Measurements from ENCODE around the gene REXO4. TPM values are rescaled to one million over a fixed set of nuclear protein-coding genes. Genes with fewer than 3 reads are reported as not detected.

Gene REXO4
- total and polyA plus RNA-seq, 9 of the 15 experiments (the other 6 are each of a cell fraction or from before 2014, with no cell fraction given) = 3.4 to 72.9 (median 31.1) TPM

DNA sequence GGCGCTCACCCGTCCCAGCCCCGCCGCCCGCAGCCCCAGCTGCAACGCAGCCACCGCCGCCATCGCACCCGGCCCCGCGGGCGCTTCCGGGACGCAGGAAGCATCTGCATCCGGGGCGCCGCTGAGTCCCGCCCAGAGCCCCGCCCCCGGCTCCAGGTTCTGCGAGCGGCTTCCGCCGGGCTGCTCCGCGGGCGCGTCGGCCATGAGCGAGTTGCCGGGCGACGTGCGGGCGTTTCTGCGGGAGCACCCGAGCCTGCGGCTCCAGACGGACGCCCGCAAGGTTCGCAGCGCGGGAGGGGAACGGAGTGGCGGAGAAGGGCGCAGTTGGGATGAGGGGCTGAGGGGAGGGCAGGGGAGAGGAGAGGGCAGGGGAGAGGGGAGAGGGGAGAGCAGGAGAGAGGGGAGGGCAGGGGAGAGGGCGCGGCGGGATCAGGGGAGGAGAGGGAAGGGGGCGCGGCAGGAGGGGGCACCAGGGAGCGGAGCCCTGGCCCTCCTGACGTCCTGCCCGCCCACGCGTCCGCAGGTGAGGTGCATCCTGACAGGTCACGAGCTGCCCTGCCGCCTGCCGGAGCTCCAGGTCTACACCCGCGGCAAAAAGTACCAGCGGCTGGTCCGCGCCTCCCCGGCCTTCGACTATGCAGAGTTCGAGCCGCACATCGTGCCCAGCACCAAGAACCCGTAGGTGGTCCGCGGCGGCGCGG lies 61.3 kb downstream of the REXO4 start, which contains the start of the genes SURF1 and SURF2 (continued):
- TF ChIP-seq TAF15 (IDR thresholded peaks at IDR 0.05; ENCODE audit: low read depth, low read length) (no peak), NR2C1 (IDR thresholded peaks at IDR 0.05) (peak; percentile 93), NR2C1 (tag; IDR thresholded peaks at IDR 0.05) (peak; percentile 93), ADNP (tag; IDR thresholded peaks at IDR 0.05) (no peak), SMARCB1 (IDR thresholded peaks at IDR 0.05; ENCODE audit: insufficient read length, low read depth) (no peak), ZNF41 (CRISPR knock-in tag; conservative IDR thresholded peaks at IDR 0.05) (no peak), L3MBTL2 (IDR thresholded peaks at IDR 0.05) (no peak), SP1 (CRISPR knock-in tag; IDR thresholded peaks at IDR 0.05) (peak; percentile 53; the same call in 1 of the 2 replicates), CREM (IDR thresholded peaks at IDR 0.05; ENCODE audit: low read depth) (peak; percentile 74), SUPT5H (IDR thresholded peaks at IDR 0.05) (peak; percentile 84), NBN (IDR thresholded peaks at IDR 0.05; ENCODE audit: low read depth) (0 out of 2 replicates have a peak, but pooled peaks have one; percentile 60), LARP7 (IDR thresholded peaks at IDR 0.05) (peak; percentile 40; the same call in 1 of the 2 replicates), POLR2AphosphoS5 (IDR thresholded peaks at IDR 0.05; ENCODE audit: control insufficient read depth, insufficient read depth, low read depth, low read length) (peak; percentile 66; the same call in 1 of the 2 replicates), NCOA6 (IDR thresholded peaks at IDR 0.05) (no peak), CHD1 (IDR thresholded peaks at IDR 0.05; ENCODE audit: low read length) (no peak), ZEB2 (IDR thresholded peaks at IDR 0.05) (peak; percentile 82), MTA1 (IDR thresholded peaks at IDR 0.05; ENCODE audit: borderline replicate concordance) (peak; percentile 84)
- TF ChIP-seq, protein P1, sequence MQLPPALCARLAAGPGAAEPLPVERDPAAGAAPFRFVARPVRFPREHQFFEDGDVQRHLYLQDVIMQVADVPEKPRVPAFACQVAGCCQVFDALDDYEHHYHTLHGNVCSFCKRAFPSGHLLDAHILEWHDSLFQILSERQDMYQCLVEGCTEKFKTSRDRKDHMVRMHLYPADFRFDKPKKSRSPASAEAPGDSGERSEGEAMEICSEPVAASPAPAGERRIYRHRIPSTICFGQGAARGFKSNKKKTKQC (CRISPR knock-in tag; IDR thresholded peaks at IDR 0.05) = no peak
- TF ChIP-seq, protein P2, sequence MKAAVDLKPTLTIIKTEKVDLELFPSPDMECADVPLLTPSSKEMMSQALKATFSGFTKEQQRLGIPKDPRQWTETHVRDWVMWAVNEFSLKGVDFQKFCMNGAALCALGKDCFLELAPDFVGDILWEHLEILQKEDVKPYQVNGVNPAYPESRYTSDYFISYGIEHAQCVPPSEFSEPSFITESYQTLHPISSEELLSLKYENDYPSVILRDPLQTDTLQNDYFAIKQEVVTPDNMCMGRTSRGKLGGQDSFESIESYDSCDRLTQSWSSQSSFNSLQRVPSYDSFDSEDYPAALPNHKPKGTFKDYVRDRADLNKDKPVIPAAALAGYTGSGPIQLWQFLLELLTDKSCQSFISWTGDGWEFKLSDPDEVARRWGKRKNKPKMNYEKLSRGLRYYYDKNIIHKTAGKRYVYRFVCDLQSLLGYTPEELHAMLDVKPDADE (conservative IDR thresholded peaks at IDR 0.05; ENCODE audit: control insufficient read depth, low read depth, low read length) = peak; percentile 60; the same call in 1 of the 2 replicates
- TF ChIP-seq, protein P3, sequence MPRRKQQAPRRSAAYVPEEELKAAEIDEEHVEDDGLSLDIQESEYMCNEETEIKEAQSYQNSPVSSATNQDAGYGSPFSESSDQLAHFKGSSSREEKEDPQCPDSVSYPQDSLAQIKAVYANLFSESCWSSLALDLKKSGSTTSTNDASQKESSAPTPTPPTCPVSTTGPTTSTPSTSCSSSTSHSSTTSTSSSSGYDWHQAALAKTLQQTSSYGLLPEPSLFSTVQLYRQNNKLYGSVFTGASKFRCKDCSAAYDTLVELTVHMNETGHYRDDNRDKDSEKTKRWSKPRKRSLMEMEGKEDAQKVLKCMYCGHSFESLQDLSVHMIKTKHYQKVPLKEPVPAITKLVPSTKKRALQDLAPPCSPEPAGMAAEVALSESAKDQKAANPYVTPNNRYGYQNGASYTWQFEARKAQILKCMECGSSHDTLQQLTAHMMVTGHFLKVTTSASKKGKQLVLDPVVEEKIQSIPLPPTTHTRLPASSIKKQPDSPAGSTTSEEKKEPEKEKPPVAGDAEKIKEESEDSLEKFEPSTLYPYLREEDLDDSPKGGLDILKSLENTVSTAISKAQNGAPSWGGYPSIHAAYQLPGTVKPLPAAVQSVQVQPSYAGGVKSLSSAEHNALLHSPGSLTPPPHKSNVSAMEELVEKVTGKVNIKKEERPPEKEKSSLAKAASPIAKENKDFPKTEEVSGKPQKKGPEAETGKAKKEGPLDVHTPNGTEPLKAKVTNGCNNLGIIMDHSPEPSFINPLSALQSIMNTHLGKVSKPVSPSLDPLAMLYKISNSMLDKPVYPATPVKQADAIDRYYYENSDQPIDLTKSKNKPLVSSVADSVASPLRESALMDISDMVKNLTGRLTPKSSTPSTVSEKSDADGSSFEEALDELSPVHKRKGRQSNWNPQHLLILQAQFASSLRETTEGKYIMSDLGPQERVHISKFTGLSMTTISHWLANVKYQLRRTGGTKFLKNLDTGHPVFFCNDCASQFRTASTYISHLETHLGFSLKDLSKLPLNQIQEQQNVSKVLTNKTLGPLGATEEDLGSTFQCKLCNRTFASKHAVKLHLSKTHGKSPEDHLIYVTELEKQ (CRISPR knock-in tag; IDR thresholded peaks at IDR 0.05) = no peak
- TF ChIP-seq, protein P4, sequence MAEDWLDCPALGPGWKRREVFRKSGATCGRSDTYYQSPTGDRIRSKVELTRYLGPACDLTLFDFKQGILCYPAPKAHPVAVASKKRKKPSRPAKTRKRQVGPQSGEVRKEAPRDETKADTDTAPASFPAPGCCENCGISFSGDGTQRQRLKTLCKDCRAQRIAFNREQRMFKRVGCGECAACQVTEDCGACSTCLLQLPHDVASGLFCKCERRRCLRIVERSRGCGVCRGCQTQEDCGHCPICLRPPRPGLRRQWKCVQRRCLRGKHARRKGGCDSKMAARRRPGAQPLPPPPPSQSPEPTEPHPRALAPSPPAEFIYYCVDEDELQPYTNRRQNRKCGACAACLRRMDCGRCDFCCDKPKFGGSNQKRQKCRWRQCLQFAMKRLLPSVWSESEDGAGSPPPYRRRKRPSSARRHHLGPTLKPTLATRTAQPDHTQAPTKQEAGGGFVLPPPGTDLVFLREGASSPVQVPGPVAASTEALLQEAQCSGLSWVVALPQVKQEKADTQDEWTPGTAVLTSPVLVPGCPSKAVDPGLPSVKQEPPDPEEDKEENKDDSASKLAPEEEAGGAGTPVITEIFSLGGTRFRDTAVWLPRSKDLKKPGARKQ (CRISPR knock-in tag; IDR thresholded peaks at IDR 0.05) = no peak
